Amniotic stem cell (primary cell): ENCODE results near the gene ZNF622.
"Not testable (repeated sequence)": the region's sequence is repeated elsewhere in the genome, so short reads cannot be mapped to it uniquely, and the experiment has no call there.

ENCODE experiments used
- DNase-seq: peaks from one replicate; lab custom pipeline; 2025; lab: John Stamatoyannopoulos, UW

The ZNF622 gene

DNA sequence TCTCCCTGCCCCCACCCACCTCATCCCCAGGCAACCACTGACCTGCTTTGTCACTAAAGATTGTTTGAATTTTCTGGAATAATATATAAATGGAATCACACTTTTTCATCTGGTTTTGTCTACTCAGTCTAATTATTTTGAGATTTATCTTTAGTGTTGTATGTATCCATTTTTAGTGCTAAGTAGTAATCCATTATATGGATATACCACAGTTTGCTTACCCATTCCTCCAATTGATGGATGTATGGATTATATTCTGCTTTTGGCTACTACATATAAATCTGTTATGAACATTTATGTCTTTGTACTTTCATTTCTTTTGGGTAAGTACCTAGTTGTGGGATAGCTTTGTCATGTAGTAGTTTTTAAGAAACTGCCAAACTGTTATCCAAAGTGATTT lies 14.5 kb upstream of the ZNF622 start:
- DNase-seq: no peak

DNA sequence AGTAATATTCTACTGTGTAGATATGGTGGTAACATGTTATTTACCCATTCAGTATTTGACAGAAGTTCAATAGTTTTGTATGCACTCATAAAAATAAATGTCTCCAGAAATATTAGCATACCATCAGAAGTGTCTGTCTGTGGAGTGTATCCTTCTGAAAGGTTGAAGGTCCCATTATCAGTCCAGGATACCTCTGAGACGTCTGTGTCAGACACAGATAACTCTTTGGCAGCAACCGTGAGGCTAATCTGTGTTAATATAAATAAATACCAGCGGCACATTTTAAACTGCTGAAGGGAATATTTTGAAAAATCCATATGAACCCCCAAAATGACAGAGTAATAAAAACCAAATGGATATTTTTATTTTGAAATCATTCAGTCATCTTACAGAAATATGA lies 11.9 kb upstream of the ZNF622 start:
- no peak for DNase-seq

DNA sequence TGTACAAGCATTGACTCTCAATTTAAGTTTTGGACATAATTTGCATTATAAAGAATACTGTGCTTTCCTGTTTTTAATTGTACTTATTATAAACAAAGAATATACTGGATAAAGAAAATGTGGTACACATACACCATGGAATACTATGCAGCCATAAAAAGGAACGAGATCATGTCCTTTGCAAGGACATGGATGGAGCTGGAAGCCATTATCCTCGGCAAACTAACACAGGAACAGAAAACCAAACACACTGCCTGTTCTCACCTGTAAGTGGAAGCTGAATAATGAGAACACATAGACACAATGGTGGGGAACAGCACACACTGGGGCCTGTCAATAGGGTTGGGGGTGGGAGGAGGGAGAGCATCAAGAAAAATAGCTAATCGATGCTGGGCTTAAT lies 10.8 kb upstream of the ZNF622 start:
- DNase-seq: not testable (repeated sequence)

DNA sequence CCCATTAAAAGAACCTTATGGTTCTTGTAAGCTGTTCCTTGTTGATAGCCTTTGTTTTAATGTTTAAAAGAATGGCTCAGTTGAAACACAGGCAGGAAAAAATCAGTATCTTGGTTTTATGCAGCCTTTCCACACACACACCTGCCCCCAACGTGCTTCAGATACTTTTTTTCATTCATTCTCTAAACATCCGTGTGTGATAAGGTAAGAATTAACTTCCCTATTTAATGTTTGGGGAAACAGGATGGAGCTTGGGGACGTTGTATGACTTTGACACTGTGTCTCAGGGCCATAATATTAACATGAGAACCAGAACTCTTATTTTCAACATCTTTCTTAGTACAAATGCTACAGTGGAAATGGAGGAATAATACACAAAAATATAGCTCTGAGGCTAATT lies 5.8 kb upstream of the ZNF622 start:
- no peak for DNase-seq

DNA sequence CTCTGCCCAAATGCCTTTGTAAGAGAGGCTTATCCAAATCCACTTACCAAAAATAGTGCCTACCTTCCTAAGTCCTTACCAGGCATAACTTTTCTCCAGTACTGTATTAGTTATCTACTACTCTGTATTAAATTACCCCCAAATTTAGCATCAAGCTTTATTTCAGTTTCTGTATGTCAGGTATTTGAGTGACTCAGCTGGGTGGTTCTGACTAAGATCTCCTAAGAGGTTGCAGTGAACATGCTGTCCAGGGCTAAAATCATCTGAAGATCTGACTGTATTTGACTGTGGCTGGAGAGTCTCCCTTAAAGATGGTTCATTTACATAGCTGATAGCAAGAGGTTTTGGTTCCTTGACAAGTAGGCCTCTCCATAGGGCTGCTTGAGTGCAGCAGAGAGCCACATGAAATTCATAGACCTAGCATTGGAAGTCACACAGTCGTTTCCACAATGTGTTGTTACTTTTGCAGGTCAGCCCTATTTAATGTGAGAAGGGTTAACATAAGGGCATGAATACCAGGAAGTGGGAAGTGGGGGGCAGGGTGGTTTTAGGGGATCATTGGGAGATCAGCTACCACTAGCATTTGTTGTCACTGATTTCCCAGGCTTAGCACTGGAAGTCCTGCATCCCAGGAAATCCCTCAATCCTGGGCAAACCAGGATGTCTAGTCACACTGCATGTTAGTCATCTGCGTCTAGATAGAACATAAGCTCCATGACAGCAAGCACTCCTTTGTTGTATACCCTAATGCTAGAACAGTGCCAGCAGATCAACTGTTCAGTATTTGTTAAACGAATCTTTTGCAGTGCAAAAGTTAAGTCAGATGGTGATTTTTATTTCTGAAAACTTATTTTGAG lies 2.0 kb upstream of the ZNF622 start:
- peak; percentile 59 for DNase-seq

- DNase-seq: no peak
Measured at GRCh38 chr5:16464664-16465543, 696 bp downstream of the ZNF622 start.

- DNase-seq: no peak
Measured at GRCh38 chr5:16464231-16464630, 1.4 kb downstream of the ZNF622 start.

- DNase-seq: peak; percentile 20
Measured at GRCh38 chr5:16461782-16462181, 3.8 kb downstream of the ZNF622 start.

- DNase-seq: no peak
Measured at GRCh38 chr5:16461026-16461425, 4.6 kb downstream of the ZNF622 start.

DNA sequence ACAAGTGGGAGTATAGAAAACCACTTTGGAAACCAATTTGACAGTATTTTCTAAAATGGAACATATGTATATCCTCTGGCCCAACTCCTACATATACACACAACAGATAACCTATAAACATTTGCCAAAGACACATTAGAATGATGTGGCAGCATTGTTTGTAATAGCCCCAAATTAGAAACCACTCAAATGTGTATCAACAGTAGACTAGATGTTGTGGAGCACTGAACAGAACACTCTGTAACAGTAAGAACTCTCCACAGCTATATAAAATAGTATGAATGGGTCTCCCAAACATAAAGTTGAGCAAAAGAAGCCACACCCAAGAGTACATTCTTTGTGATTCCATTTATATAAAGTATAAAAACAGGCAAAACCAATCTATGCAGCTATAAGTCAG lies 6.1 kb downstream of the ZNF622 start:
- no peak for DNase-seq

- no peak for DNase-seq
Measured at GRCh38 chr5:16457853-16458252, 7.7 kb downstream of the ZNF622 start.

DNA sequence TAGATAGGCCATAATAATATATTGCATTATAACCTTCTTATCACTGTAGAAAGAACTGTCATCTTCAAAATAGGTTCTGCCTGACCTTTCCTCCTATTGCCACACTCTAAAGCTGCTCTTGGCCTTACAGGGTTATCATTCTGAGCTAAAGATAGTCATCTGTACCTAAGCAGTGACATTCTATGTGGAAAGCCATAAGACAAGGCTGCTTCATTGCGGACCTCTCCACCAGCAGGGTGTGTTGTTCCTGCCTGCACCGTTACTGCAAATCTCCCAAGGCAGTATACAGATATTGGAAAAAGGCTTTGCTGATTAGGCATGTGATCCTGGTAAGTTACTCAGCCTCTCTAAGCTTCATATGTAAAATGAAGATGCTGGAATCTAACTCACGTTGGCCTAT lies 8.1 kb downstream of the ZNF622 start:
- DNase-seq: no peak

- DNase-seq: peak; percentile 34
Measured at GRCh38 chr5:16456103-16456832, 9.3 kb downstream of the ZNF622 start.

GRCh38 chr5:16455668-16456067 lies 9.9 kb downstream of the ZNF622 start:
- DNase-seq: no peak

DNA sequence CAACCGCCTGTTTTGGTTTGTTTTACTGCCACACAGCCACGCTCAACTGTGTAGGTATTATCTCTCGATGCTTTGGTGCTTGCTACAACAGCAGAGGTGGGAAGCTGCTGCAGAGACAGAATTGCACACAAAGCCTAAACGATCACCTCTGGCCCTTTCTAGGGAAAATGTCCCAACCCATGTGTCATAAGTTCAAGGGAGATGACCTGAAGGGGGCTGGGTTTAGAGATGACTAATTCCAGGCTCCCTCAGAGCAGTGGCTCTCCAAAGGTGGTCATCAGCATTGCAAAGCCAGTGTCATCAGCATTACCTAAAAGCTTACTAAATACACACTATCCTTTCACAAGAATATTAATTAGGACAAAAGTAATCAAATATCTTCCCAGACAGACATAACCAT lies 10.9 kb downstream of the ZNF622 start:
- DNase-seq: no peak

DNA sequence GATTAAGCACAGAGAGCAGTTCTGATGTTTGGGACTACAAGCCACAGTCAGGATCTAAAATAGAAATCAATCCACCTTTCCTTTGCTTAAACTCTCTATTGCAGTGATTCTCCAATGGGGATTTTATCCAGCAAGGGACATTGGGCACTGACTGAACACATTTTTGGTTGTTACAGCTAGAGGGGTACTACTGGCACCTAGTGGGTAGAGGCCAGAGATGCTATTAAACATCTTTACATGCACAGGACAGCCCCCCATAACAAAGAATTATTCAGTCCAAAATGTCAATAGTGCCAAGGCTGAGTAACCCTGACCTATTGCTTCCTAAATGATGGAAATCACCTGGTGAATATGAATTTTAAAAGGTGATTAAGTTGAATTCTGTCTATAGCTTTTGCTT lies 12.0 kb downstream of the ZNF622 start:
- no peak for DNase-seq

GRCh38 chr5:16450163-16450562 lies 15.4 kb downstream of the ZNF622 start:
- DNase-seq: no peak

- DNase-seq: no peak
Measured at GRCh38 chr5:16446993-16447392, 18.6 kb downstream of the ZNF622 start.

- no peak for DNase-seq
Measured at GRCh38 chr5:16437977-16438376, 27.6 kb downstream of the ZNF622 start.

GRCh38 chr5:16436065-16436682 lies 29.4 kb downstream of the ZNF622 start:
- not testable (repeated sequence) for DNase-seq

DNA sequence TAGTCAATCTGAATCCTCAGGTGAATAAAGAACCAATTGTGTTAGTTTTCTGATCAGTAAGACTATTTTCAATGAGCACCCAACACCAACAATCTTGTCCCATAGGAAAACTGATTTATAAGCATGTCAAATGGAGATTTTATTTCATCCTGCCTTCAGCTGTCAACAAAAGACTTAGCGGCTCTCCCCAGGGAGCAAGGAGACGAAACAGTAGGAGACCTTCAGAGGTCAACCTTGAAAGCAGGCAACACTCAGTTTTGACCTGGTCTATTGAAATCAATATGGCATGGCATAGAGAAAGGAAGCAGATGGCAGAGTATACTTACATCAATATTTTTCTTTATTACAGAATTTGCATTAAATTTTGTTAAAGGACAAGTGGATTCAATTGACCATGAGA lies 34.1 kb downstream of the ZNF622 start:
- no peak for DNase-seq
